Osteoblast (primary cell): ENCODE measurements around the gene ZNF677. TPM values are rescaled to one million over a fixed set of nuclear protein-coding genes. Genes with fewer than 3 reads are reported as not detected.
"Not testable (repeated sequence)": the region's sequence is repeated elsewhere in the genome, so short reads cannot be mapped to it uniquely, and the experiment has no call there.

Experiments used
- DNase-seq: peaks from one replicate; pipeline ENCODE4 v3.0.0; 2011; ENCODE audit warnings: low spot score, mixed read lengths; ENCODE audit not compliant: insufficient read length; ENCODE audit errors: missing footprints
- H2AFZ ChIP-seq: 2 replicates; pipeline ENCODE4 v1.6.0; 2011; ENCODE audit warnings: mild to moderate bottlenecking, low read length
- H3K27ac ChIP-seq: 2 replicates; pipeline ENCODE4 v1.5.1; 2011; ENCODE audit warnings: mild to moderate bottlenecking, low read depth, low read length, moderate library complexity
- H3K27me3 ChIP-seq: 2 replicates; pipeline ENCODE4 v1.6.0; 2012; ENCODE audit warnings: mild to moderate bottlenecking, control low read depth, inconsistent platforms, low read length, moderate library complexity; ENCODE audit not compliant: insufficient read depth
- H3K36me3 ChIP-seq: 2 replicates; pipeline ENCODE4 v1.5.1; 2011; ENCODE audit warnings: mild to moderate bottlenecking, low read length, control low read depth, moderate library complexity; ENCODE audit not compliant: insufficient read depth
- H3K4me1 ChIP-seq: 2 replicates; pipeline ENCODE4 v1.5.1; 2011; ENCODE audit warnings: mild to moderate bottlenecking, low read length, control low read depth, moderate library complexity; ENCODE audit not compliant: insufficient read depth
- H3K4me2 ChIP-seq: 2 replicates; pipeline ENCODE4 v1.6.0; 2011; ENCODE audit warnings: mild to moderate bottlenecking, low read length; ENCODE audit not compliant: insufficient read depth
- H3K4me3 ChIP-seq: fragments of 200-600 bp; sonication (generic); 3 replicates; pipeline ENCODE4 v1.5.1; 2012; ENCODE audit warnings: mild to moderate bottlenecking, low read length, inconsistent platforms; ENCODE audit not compliant: insufficient read depth
- H3K79me2 ChIP-seq: 2 replicates; pipeline ENCODE4 v1.6.0; 2012; ENCODE audit warnings: mild to moderate bottlenecking, low read length, control low read depth, inconsistent platforms; ENCODE audit not compliant: insufficient read depth
- H3K9me3 ChIP-seq: 2 replicates; pipeline ENCODE4 v1.5.1; 2011; ENCODE audit warnings: low read depth, low read length, control low read depth
- H4K20me1 ChIP-seq: 2 replicates; pipeline ENCODE4 v1.6.0; 2012; ENCODE audit warnings: mild to moderate bottlenecking, low read length, control low read depth; ENCODE audit not compliant: insufficient read depth
- total RNA-seq: library from RNA; depleted of rRNA; stranded (reverse); fragments of >200 nt; gene quantifications from 2 replicates; pipeline ENCODE4 v1.2.3, GENCODE V29; 2012
- TF ChIP-seq, protein P1 (sequence below): IDR thresholded peaks from 2 replicates; pipeline ENCODE4 v1.5.1; 2011; ENCODE audit warnings: mild to moderate bottlenecking, low read depth, low read length, moderate library complexity; ENCODE audit errors: extremely low read depth

The ZNF677 gene
- 14.1 and 21.2 TPM in 2 replicates for total RNA-seq

DNA sequence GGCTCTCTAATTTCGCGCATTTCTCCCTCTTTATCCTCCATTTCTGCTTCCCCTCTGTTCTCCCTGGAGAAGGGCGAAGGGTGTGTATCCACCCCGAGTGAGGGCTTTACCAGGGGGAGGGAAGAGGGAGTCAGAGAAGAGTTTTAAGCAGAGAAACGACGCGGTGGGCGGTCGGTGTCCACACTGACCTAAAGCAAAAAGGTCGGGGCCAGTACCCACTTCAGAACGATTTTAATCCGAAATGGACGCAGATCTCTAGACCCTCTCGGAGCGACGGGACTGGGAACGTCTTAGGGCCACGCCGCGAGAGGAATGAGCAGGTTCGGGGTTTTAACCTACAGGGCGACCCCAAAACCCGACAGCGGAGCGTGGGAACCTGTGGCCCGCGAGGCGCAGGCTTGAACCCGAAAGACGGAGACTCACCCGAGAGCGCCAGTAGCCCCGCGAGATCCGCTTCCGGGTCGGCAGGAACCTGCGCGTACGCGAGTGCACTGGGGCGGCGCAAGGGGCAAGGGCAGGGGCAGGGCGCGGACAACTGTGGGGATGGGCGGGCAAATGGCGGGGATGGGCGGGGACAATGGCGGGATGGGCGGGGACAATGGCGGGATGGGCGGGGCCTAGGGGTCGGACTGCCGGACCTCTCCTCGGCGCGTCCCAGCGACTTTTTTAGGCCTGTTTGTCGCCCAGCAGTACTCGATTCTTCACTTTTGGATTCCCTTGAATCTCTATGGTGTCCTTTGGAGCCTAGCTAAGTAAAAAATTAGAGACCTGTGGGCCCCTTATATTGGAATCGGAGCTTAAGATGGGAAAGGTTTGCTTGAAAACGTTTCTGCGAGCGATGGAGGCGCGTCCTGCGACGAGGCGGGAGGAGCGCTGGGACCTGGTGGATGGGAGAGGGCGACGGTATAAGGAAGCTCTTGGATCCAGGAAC lies at the start of gene ZNF677:
Gene ZNF677, minus strand, starts transcription at position 463 of the 931 bp plus-strand sequence. CDS start 3,323 bp downstream, outside the sequence.
- peak within 1 kb of the TSS; percentile 99 for H2AFZ ChIP-seq
- peak; percentile 96 for DNase-seq
- H3K4me2 ChIP-seq: peak within 1 kb of the TSS; percentile 90
- no peaks in the 10 kb centered on the region for H4K20me1 ChIP-seq
- H3K4me1 ChIP-seq: peaks cover 3% of the 10 kb centered on the region
- H3K79me2 ChIP-seq: no peaks in the 10 kb centered on the region
- H3K36me3 ChIP-seq: peaks cover 23% of the 10 kb centered on the region
- peak within 1 kb of the TSS; percentile 65 for H3K27ac ChIP-seq
- H3K9me3 ChIP-seq: peaks cover 3% of the 10 kb centered on the region
- H3K4me3 ChIP-seq: peak within 1 kb of the TSS; percentile 80
- TF ChIP-seq, protein P1, sequence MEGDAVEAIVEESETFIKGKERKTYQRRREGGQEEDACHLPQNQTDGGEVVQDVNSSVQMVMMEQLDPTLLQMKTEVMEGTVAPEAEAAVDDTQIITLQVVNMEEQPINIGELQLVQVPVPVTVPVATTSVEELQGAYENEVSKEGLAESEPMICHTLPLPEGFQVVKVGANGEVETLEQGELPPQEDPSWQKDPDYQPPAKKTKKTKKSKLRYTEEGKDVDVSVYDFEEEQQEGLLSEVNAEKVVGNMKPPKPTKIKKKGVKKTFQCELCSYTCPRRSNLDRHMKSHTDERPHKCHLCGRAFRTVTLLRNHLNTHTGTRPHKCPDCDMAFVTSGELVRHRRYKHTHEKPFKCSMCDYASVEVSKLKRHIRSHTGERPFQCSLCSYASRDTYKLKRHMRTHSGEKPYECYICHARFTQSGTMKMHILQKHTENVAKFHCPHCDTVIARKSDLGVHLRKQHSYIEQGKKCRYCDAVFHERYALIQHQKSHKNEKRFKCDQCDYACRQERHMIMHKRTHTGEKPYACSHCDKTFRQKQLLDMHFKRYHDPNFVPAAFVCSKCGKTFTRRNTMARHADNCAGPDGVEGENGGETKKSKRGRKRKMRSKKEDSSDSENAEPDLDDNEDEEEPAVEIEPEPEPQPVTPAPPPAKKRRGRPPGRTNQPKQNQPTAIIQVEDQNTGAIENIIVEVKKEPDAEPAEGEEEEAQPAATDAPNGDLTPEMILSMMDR: no peak
- H3K27me3 ChIP-seq: no peaks in the 10 kb centered on the region

DNA sequence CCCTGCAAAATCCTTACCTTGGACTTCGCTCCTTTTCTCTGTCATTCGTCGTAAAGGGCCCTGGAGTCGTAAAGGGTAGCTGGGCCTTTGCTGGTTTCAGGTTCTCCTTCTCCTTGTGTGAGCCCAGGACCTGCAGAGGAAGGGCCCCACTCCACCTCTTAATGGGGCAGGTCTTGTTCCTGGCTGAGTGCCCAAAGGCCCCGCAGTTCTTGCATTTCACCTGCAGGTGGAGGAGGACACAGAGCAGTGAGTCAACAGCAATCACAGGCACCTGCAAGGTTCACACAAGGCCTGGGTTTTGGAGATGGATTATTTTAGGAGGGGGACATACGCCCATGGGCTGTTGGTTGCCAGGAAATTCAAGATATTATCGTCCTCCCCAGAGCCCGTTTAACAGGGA lies 46.7 kb upstream of the ZNF677 start:
- H3K79me2 ChIP-seq, H3K27me3 ChIP-seq, H3K4me3 ChIP-seq, H3K27ac ChIP-seq, H3K36me3 ChIP-seq, H3K4me2 ChIP-seq, H2AFZ ChIP-seq, H3K4me1 ChIP-seq, H3K9me3 ChIP-seq, DNase-seq, H4K20me1 ChIP-seq: not testable (repeated sequence)

DNA sequence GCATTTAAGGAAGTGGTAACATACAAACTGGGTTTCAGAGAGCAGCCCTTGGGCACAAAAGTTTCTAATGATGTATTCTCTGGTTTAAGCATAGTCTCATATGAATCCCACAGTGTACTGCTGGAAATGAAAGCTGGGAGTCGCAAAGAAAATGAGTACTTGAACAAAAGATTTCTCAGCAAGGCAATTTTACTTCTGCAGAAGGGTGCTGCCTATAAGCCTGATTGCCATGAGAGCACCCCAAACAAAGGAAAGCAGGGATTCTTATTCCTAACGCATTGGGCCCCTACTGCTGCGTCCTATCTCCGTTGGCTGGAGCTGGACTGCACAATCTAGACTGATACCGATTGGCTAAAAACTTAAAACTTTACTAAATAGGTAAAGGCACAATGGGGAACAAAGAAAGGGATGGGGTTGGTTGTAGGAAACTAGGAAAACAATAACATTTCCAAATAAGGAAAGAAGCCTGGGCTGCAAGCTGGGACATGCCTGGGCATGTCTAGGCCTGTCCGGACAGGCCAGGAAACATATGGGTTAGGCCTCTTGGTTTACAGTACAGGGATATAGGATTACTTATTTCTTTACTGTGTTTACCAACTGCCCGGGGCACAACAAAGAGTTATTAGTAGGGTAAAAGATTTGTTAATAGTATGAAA lies 40.2 kb upstream of the ZNF677 start:
- Histone ChIP-seq H2AFZ (no peak overlapping the region), H3K9me3 (no peaks in the 10 kb centered on the region), H3K4me3 (no peak overlapping the region), H3K4me1 (no peaks in the 10 kb centered on the region), H4K20me1 (no peaks in the 10 kb centered on the region), H3K27ac (no peak overlapping the region), H3K36me3 (no peaks in the 10 kb centered on the region), H3K27me3 (no peaks in the 10 kb centered on the region), H3K79me2 (no peaks in the 10 kb centered on the region), H3K4me2 (no peak overlapping the region)
- TF ChIP-seq, protein P1: no peak
- no peak for DNase-seq

DNA sequence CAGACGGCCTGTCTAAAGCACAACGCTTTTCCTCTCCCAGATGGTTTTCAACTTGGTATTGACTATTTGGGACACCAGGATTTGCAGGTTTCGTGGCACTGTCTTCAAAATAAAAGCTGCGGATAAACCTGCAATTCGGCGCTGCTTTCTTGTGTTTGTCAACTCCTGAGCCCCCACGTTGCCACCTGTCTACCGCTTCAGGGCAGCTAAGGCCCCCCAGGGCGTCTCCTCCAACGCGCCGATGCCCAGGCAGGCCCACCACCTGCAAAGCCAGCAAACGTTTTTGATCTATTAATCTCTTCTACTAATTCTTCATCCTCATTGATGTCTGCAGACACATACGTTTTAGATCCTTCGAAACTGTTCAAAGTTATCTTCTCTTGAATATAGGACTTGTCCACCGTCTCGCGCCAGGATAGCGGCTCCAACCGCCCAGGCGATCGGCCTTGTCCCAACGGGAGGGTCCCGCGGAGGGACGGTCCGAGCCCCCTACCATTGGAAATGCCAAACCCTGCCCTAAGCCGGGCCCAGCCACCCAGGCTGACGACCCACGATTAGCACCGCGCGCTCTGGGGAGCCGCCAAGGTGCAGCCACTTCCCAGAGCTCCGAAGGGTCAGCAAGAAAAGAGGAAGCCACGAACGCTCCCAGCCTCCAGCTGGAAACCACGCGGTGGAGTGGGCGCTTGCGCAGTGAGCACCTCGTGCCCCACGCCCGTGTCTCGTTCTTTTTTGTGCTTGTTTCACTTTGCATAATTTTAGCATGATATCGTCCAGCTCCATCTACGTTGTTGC lies 36.3 kb upstream of the ZNF677 start:
- Histone ChIP-seq H2AFZ (no peak overlapping the region), H4K20me1 (no peaks in the 10 kb centered on the region), H3K9me3 (no peaks in the 10 kb centered on the region), H3K36me3 (no peaks in the 10 kb centered on the region), H3K27me3 (no peaks in the 10 kb centered on the region), H3K4me2 (no peak overlapping the region), H3K27ac (no peak overlapping the region), H3K4me1 (no peaks in the 10 kb centered on the region), H3K79me2 (no peaks in the 10 kb centered on the region), H3K4me3 (no peak overlapping the region)
- DNase-seq: no peak
- TF ChIP-seq, protein P1: no peak
